ENCODE data around the gene CMTM4. TPM values are rescaled to one million over a fixed set of nuclear protein-coding genes. Genes with fewer than 3 reads are reported as not detected.

CMTM4 gene
- total RNA-seq, 1 donor from 2014 or later = 32.5 TPM

DNA sequence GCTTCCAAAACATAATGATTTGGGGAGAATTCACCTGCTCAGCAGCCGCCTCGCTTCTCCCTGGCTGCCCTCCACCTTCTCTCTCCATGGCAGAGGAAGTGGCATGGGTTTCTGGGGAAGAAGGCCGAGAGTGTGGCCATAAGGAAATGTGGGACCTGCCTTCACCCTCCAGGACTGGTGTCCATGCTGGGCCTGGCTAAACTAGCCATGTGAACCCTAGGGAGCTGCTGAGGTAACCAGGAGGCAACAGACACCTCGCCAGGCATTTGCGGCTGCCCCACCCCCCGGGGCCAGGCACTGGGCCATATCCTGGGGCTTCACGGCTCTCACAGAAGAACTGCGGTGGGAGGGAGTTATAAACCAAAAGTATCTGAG, 9.9 kb upstream of the CMTM4 start:
- H3K27me3 Mint-ChIP-seq (ENCODE audit: low read depth) = no peaks in the 10 kb centered on the region
- H3K27ac Mint-ChIP-seq (ENCODE audit: unreplicated experiment) = peak overlapping the region; percentile 89
- no peak overlapping the region for H3K4me3 Mint-ChIP-seq (ENCODE audit: unreplicated experiment)
- no peaks in the 10 kb centered on the region for H3K36me3 Mint-ChIP-seq (ENCODE audit: low read depth)
- H3K4me1 Mint-ChIP-seq (ENCODE audit: low read depth) = peaks cover 30% of the 10 kb centered on the region
- TF ChIP-seq, protein P1, sequence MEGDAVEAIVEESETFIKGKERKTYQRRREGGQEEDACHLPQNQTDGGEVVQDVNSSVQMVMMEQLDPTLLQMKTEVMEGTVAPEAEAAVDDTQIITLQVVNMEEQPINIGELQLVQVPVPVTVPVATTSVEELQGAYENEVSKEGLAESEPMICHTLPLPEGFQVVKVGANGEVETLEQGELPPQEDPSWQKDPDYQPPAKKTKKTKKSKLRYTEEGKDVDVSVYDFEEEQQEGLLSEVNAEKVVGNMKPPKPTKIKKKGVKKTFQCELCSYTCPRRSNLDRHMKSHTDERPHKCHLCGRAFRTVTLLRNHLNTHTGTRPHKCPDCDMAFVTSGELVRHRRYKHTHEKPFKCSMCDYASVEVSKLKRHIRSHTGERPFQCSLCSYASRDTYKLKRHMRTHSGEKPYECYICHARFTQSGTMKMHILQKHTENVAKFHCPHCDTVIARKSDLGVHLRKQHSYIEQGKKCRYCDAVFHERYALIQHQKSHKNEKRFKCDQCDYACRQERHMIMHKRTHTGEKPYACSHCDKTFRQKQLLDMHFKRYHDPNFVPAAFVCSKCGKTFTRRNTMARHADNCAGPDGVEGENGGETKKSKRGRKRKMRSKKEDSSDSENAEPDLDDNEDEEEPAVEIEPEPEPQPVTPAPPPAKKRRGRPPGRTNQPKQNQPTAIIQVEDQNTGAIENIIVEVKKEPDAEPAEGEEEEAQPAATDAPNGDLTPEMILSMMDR (IDR thresholded peaks at IDR 0.05) = no peak
- H3K9me3 Mint-ChIP-seq (ENCODE audit: low read depth) = no peaks in the 10 kb centered on the region
- no peak for DNase-seq (ENCODE audit: low spot score)

- Mint-ChIP-seq H3K9me3 (ENCODE audit: low read depth) (no peaks in the 10 kb centered on the region), H3K27me3 (ENCODE audit: low read depth) (no peaks in the 10 kb centered on the region), H3K4me1 (ENCODE audit: low read depth) (peaks cover 30% of the 10 kb centered on the region), H3K4me3 (ENCODE audit: unreplicated experiment) (no peak overlapping the region), H3K27ac (ENCODE audit: unreplicated experiment) (peak overlapping the region; percentile 89), H3K36me3 (ENCODE audit: low read depth) (no peaks in the 10 kb centered on the region)
- TF ChIP-seq, protein P1 (IDR thresholded peaks at IDR 0.05) = no peak
- DNase-seq (ENCODE audit: low spot score) = no peak
These were observed 9.4 kb upstream of the CMTM4 start for GRCh38 chr16:66705790-66706505.

GRCh38 chr16:66703406-66704215, 7.1 kb upstream of the CMTM4 start:
- no peaks in the 10 kb centered on the region for H3K36me3 Mint-ChIP-seq (ENCODE audit: low read depth)
- H3K4me3 Mint-ChIP-seq (ENCODE audit: unreplicated experiment) = no peak overlapping the region
- peaks cover 30% of the 10 kb centered on the region for H3K4me1 Mint-ChIP-seq (ENCODE audit: low read depth)
- H3K27me3 Mint-ChIP-seq (ENCODE audit: low read depth) = no peaks in the 10 kb centered on the region
- no peaks in the 10 kb centered on the region for H3K9me3 Mint-ChIP-seq (ENCODE audit: low read depth)
- DNase-seq (ENCODE audit: low spot score) = no peak
- TF ChIP-seq, protein P1 (IDR thresholded peaks at IDR 0.05) = no peak
- H3K27ac Mint-ChIP-seq (ENCODE audit: unreplicated experiment) = peak overlapping the region; percentile 73

GRCh38 chr16:66701516-66701915, 5.0 kb upstream of the CMTM4 start:
- no peaks in the 10 kb centered on the region for H3K36me3 Mint-ChIP-seq (ENCODE audit: low read depth)
- H3K27ac Mint-ChIP-seq (ENCODE audit: unreplicated experiment) = no peak overlapping the region
- no peaks in the 10 kb centered on the region for H3K27me3 Mint-ChIP-seq (ENCODE audit: low read depth)
- peaks cover 22% of the 10 kb centered on the region for H3K4me1 Mint-ChIP-seq (ENCODE audit: low read depth)
- H3K9me3 Mint-ChIP-seq (ENCODE audit: low read depth) = no peaks in the 10 kb centered on the region
- TF ChIP-seq, protein P1 (IDR thresholded peaks at IDR 0.05) = no peak
- no peak overlapping the region for H3K4me3 Mint-ChIP-seq (ENCODE audit: unreplicated experiment)
- DNase-seq (ENCODE audit: low spot score) = no peak

DNA sequence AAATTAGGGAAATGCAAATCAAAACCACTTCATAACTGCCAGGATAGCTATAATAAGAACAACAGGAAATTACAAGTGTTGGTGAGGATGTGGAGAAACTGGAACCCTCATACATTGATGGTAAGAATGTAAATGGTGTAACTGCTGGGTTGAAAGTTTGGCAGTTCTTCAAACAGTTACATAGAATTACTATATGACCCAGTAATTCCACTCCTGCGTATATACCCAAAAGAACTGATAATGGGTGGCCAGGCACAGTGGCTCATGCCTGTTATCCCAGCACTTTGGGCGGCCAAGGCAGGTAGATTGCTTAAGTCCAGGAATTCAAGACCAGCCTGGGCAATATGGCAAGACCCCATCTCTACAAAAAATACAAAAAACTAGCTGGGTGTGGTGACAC, 4.5 kb upstream of the CMTM4 start:
- DNase-seq (ENCODE audit: low spot score) = no peak

More for the DNA sequence above, 4.5 kb upstream of the CMTM4 start:
- no peaks in the 10 kb centered on the region for H3K9me3 Mint-ChIP-seq (ENCODE audit: low read depth)
- no peak overlapping the region for H3K27ac Mint-ChIP-seq (ENCODE audit: unreplicated experiment)
- peaks cover 17% of the 10 kb centered on the region for H3K4me1 Mint-ChIP-seq (ENCODE audit: low read depth)
- H3K4me3 Mint-ChIP-seq (ENCODE audit: unreplicated experiment) = no peak overlapping the region
- TF ChIP-seq, protein P1 (IDR thresholded peaks at IDR 0.05) = no peak
- H3K36me3 Mint-ChIP-seq (ENCODE audit: low read depth) = no peaks in the 10 kb centered on the region
- H3K27me3 Mint-ChIP-seq (ENCODE audit: low read depth) = no peaks in the 10 kb centered on the region

Measured in chondrocyte (in vitro differentiated cells).